ENCODE data around the gene CWF19L1.
A peak's percentile ranks its signal among the peaks of the same experiment; 100 is the strongest.

CWF19L1 gene

DNA sequence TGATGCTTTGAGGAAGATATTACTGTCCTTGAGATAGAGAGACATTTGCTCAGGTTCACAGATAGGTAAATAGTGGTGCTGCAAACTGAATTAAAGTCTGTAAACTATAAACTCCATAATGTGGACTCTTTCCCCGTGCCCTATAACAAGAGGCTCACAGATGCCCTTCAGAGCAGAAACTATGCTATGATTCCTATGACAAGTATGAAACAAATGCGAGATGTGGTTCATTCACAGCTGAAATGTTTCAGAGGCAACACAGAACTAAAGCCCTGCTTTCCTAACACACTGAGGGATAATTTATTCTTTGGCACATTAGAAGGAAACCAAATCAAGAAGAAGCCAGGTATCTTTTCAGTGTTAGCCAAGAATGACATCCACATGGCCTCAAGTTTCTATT lies 51.4 kb downstream of the CWF19L1 start:
- Mint-ChIP-seq H3K4me1 (no peaks in the 10 kb centered on the region), H3K9me3 (no peaks in the 10 kb centered on the region), H3K36me3 (peaks cover 99% of the 10 kb centered on the region), H3K27ac (no peak overlapping the region), H3K4me3 (no peak overlapping the region)
- no peak for ATAC-seq
- DNase-seq (ENCODE audit: low spot score in 2 of 2): no peak

DNA sequence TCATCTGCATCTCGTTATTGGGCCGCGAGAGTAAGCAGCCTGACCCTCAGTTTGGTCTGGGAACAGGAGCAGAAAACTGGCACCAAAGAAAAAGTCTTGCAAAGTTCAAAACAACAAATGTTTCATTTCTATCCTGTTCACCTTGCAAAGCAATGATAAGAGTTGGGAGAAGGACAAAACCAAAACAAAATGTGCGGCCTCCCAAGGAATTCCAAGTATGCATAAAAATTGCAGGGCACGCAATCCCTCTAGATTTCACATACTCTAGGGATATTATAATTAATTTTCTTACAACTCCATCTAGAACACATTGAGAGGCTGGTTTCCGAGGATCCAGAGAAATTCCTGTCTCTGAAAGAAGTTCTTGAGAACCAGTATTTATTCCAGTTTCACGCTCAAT lies 58.1 kb downstream of the CWF19L1 start:
- ATAC-seq (no peak), DNase-seq (ENCODE audit: low spot score in 2 of 2) (no peak)
- Mint-ChIP-seq H3K4me1 (no peaks in the 10 kb centered on the region), H3K4me3 (no peak overlapping the region), H3K9me3 (no peaks in the 10 kb centered on the region), H3K27ac (no peak overlapping the region), H3K36me3 (peaks cover 97% of the 10 kb centered on the region)

DNA sequence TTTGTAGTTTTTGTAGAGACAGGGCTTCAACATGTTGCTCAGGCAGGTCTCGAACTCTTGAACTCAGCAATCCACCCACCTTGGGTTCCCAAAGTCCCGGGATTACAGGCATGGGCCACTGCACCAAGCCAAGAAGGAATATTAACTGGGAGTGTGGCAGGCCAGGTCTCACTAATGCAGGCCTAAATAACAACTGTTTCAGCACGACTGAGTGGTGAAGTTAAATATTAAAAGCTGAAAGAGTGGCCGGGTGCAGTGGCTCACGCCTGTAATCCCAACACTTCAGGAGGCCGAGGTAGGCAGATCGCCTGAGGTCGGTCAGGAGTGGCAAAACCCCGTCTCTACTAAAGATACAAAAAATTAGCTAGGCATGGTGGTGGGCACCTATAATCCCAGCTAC lies 59.2 kb downstream of the CWF19L1 start:
- H3K9me3 Mint-ChIP-seq: no peaks in the 10 kb centered on the region
- DNase-seq (ENCODE audit: low spot score in 2 of 2): no peak
- H3K27ac Mint-ChIP-seq: no peak overlapping the region
- H3K4me1 Mint-ChIP-seq: no peaks in the 10 kb centered on the region
- H3K36me3 Mint-ChIP-seq: peaks cover 97% of the 10 kb centered on the region
- ATAC-seq: no peak
- H3K4me3 Mint-ChIP-seq: no peak overlapping the region

GRCh38 chr10:100204370-100204769 lies 63.1 kb downstream of the CWF19L1 start:
- ATAC-seq (no peak), DNase-seq (ENCODE audit: low spot score in 2 of 2) (no peak)
- Mint-ChIP-seq H3K36me3 (peaks cover 100% of the 10 kb centered on the region), H3K4me1 (no peaks in the 10 kb centered on the region), H3K4me3 (no peak overlapping the region), H3K27ac (peak overlapping the region; percentile 5), H3K9me3 (no peaks in the 10 kb centered on the region)

DNA sequence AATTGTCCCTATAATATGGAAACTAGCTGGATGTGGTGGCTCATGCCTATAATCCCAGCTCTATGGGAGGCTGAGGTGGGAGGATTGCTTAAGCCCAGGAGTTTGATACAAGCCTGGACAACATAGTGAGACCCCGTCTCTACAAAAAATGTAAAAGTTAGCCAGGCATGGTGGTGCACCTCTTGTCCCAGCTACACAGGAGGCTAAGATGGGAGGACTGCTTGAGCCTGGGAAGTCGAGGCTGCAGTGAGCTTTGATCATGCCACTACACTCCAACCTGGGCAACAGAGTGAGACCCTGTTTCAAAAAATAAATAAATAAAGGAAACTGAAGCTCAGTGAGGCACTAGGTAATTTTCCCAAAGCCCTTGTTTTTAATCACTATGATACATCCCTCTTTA lies 65.9 kb downstream of the CWF19L1 start:
- DNase-seq (ENCODE audit: low spot score in 2 of 2): no peak
- no peak for ATAC-seq
- peaks cover 98% of the 10 kb centered on the region for H3K36me3 Mint-ChIP-seq
- H3K4me3 Mint-ChIP-seq: no peak overlapping the region
- no peaks in the 10 kb centered on the region for H3K4me1 Mint-ChIP-seq
- no peak overlapping the region for H3K27ac Mint-ChIP-seq
- no peaks in the 10 kb centered on the region for H3K9me3 Mint-ChIP-seq

GRCh38 chr10:100194711-100195110 lies 72.7 kb downstream of the CWF19L1 start:
- no peaks in the 10 kb centered on the region for H3K9me3 Mint-ChIP-seq
- no peak overlapping the region for H3K4me3 Mint-ChIP-seq
- H3K36me3 Mint-ChIP-seq: peaks cover 82% of the 10 kb centered on the region
- H3K27ac Mint-ChIP-seq: peak overlapping the region; percentile 35
- ATAC-seq: no peak
- no peaks in the 10 kb centered on the region for H3K4me1 Mint-ChIP-seq
- no peak for DNase-seq (ENCODE audit: low spot score in 2 of 2)

DNA sequence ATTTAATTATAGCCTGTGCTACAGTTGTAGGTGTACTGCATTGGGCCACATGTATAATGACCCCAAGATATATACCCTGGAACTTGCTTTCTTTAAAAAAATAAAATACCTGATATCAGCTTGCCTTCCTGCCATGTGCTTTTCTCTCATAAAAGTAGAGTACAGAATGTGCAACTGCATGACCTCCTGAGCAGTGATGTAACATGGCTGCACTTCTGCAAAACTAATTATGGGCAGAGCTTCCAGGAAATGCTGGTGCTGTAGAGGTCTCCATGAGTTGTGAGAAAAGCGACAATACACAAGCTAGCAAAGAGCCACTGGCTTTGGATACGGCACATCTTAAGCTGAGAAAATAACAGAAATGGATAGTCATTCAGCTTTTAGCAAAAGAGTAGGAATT lies 75.1 kb downstream of the CWF19L1 start:
- peaks cover 76% of the 10 kb centered on the region for H3K36me3 Mint-ChIP-seq
- H3K4me3 Mint-ChIP-seq: no peak overlapping the region
- no peak overlapping the region for H3K27ac Mint-ChIP-seq
- ATAC-seq: no peak
- no peaks in the 10 kb centered on the region for H3K9me3 Mint-ChIP-seq
- H3K4me1 Mint-ChIP-seq: peaks cover 7% of the 10 kb centered on the region
- no peak for DNase-seq (ENCODE audit: low spot score in 2 of 2)

- peak; percentile 81 for ATAC-seq
- H3K4me3 Mint-ChIP-seq: peak overlapping the region; percentile 92
- H3K27ac Mint-ChIP-seq: peak overlapping the region; percentile 95
- no peaks in the 10 kb centered on the region for H3K9me3 Mint-ChIP-seq
- peaks cover 48% of the 10 kb centered on the region for H3K4me1 Mint-ChIP-seq
- peak in 1 of 2 donors; percentile 54 for DNase-seq (ENCODE audit: low spot score in 2 of 2)
- H3K36me3 Mint-ChIP-seq: peaks cover 86% of the 10 kb centered on the region
Measured at GRCh38 chr10:100186253-100187212, 80.9 kb downstream of the CWF19L1 start.

- Mint-ChIP-seq H3K4me3 (peak within 1 kb of the TSS; percentile 92), H3K36me3 (peaks cover 86% of the 10 kb centered on the region), H3K4me1 (peaks cover 50% of the 10 kb centered on the region), H3K9me3 (no peaks in the 10 kb centered on the region), H3K27ac (peak within 1 kb of the TSS; percentile 95)
- ATAC-seq: peak; percentile 94
- DNase-seq (ENCODE audit: low spot score in 2 of 2): peak; percentile 93 to 96
Measured at GRCh38 chr10:100185364-100186252, 81.8 kb downstream of the CWF19L1 start, which contains the start of gene ERLIN1. Gene ERLIN1, minus strand, starts transcription at chr10:100186029. Its CDS starts 403 bp downstream, at chr10:100185626.

DNA sequence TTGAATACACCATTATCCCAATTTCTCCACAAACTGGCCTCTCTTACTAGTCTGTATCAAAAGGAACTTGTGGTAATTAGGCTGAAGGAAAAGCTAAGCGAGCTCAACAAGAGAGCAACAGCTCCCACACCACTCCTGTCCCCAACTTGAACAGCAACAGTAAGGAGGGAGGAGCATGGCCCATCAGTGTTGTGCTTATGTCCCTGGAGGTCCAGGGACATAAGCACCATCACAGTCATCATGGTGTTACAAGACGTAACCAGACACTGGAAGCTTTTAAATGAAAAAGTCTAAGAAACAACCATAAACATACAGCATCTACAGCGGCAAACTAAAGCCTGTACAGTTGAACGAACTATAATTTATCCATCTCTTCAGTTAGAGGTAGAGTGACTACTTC lies 82.6 kb downstream of the CWF19L1 start:
- H3K4me3 Mint-ChIP-seq: peak overlapping the region; percentile 92

DNA sequence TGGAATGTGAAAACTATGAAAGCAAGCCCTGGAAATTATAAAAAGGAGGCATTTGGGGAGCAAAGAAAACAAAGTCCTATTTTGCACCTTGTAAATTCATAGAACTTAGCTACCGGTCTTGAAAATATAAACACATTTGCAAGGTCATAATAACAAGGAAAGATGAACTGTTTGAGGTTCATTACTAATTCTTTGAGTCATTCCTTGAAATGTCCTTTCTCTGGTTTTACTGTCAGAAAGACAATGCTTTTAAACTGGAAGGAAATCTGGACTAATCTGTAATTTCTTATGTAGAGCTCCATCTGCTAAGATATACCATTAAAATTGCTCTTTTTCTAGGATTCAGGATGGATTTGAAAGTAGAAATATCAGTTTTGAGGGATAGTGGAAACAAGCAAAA lies 83.0 kb downstream of the CWF19L1 start:
- H3K9me3 Mint-ChIP-seq: no peaks in the 10 kb centered on the region
- H3K27ac Mint-ChIP-seq: peak overlapping the region; percentile 95
- H3K4me1 Mint-ChIP-seq: peaks cover 59% of the 10 kb centered on the region
- peaks cover 84% of the 10 kb centered on the region for H3K36me3 Mint-ChIP-seq
- H3K4me3 Mint-ChIP-seq: peak overlapping the region; percentile 92
- no peak for DNase-seq (ENCODE audit: low spot score in 2 of 2)
- ATAC-seq: no peak

More for the DNA sequence above, 82.6 kb downstream of the CWF19L1 start:
- peaks cover 84% of the 10 kb centered on the region for H3K36me3 Mint-ChIP-seq
- H3K9me3 Mint-ChIP-seq: no peaks in the 10 kb centered on the region
- ATAC-seq (no peak), DNase-seq (ENCODE audit: low spot score in 2 of 2) (no peak)
- peak overlapping the region; percentile 95 for H3K27ac Mint-ChIP-seq
- H3K4me1 Mint-ChIP-seq: peaks cover 58% of the 10 kb centered on the region

DNA sequence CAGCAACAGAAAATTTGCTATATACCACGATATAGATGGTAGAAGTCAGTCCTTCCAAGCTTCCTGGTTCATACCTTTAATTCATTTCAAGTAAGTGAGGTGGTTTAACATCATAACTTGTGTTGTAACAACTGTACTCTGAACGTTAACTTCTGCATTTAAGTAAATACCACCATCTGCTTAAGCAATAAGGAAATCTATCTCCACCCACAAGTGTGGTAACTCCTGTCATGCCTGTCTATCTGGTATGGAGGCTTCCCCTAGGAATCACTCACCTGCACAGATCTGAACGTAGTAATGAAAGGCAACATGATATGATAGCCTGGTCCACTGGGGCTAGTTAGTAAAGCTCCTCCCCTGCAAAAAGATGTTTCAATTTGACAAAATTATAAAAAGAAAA lies 84.0 kb downstream of the CWF19L1 start:
- ATAC-seq (no peak), DNase-seq (ENCODE audit: low spot score in 2 of 2) (no peak)
- no peaks in the 10 kb centered on the region for H3K9me3 Mint-ChIP-seq
- H3K4me1 Mint-ChIP-seq: peaks cover 59% of the 10 kb centered on the region
- H3K4me3 Mint-ChIP-seq: no peak overlapping the region
- H3K36me3 Mint-ChIP-seq: peaks cover 84% of the 10 kb centered on the region
- H3K27ac Mint-ChIP-seq: no peak overlapping the region

GRCh38 chr10:100182908-100183307 lies 84.5 kb downstream of the CWF19L1 start:
- DNase-seq (ENCODE audit: low spot score in 2 of 2) (no peak), ATAC-seq (no peak)
- no peak overlapping the region for H3K4me3 Mint-ChIP-seq
- H3K27ac Mint-ChIP-seq: no peak overlapping the region
- no peaks in the 10 kb centered on the region for H3K9me3 Mint-ChIP-seq
- peaks cover 85% of the 10 kb centered on the region for H3K36me3 Mint-ChIP-seq
- peaks cover 58% of the 10 kb centered on the region for H3K4me1 Mint-ChIP-seq
